ENCODE measurements around the gene RAB3GAP2.
"Not testable (repeated sequence)": the region's sequence is repeated elsewhere in the genome, so short reads cannot be mapped to it uniquely, and the experiment has no call there.

The RAB3GAP2 gene

GRCh38 chr1:220250681-220251080, 21.6 kb downstream of the RAB3GAP2 start:
- no peak overlapping the region for H3K4me3 ChIP-seq (ENCODE audit: low read depth, low read length)
- no peak for TF ChIP-seq CTCF (IDR thresholded peaks at IDR 0.05; ENCODE audit: low read depth, low read length)

GRCh38 chr1:220249522-220249921, 22.7 kb downstream of the RAB3GAP2 start:
- H3K4me3 ChIP-seq (ENCODE audit: low read depth, low read length), result no peak overlapping the region
- TF ChIP-seq CTCF (IDR thresholded peaks at IDR 0.05; ENCODE audit: low read depth, low read length), result no peak

GRCh38 chr1:220248715-220249265, 23.5 kb downstream of the RAB3GAP2 start:
- H3K4me3 ChIP-seq (ENCODE audit: low read depth, low read length), result not testable (repeated sequence)

GRCh38 chr1:220245900-220246299, 26.4 kb downstream of the RAB3GAP2 start:
- not testable (repeated sequence) for H3K4me3 ChIP-seq (ENCODE audit: low read depth, low read length)

GRCh38 chr1:220243947-220244346, 28.3 kb downstream of the RAB3GAP2 start:
- TF ChIP-seq CTCF (IDR thresholded peaks at IDR 0.05; ENCODE audit: low read depth, low read length), result no peak
- H3K4me3 ChIP-seq (ENCODE audit: low read depth, low read length), result no peak overlapping the region

GRCh38 chr1:220241072-220241663, 31.1 kb downstream of the RAB3GAP2 start:
- TF ChIP-seq CTCF (IDR thresholded peaks at IDR 0.05; ENCODE audit: low read depth, low read length), result no peak
- H3K4me3 ChIP-seq (ENCODE audit: low read depth, low read length), result no peak overlapping the region

GRCh38 chr1:220239966-220240365, 32.3 kb downstream of the RAB3GAP2 start:
- TF ChIP-seq CTCF (IDR thresholded peaks at IDR 0.05; ENCODE audit: low read depth, low read length), result no peak
- H3K4me3 ChIP-seq (ENCODE audit: low read depth, low read length), result no peak overlapping the region

GRCh38 chr1:220239213-220239612, 33.0 kb downstream of the RAB3GAP2 start:
- TF ChIP-seq CTCF (IDR thresholded peaks at IDR 0.05; ENCODE audit: low read depth, low read length), result no peak
- no peak overlapping the region for H3K4me3 ChIP-seq (ENCODE audit: low read depth, low read length)

- H3K4me3 ChIP-seq (ENCODE audit: low read depth, low read length), result not testable (repeated sequence)
Measured at GRCh38 chr1:220236278-220236677, 36.0 kb downstream of the RAB3GAP2 start.

Data from WI38 (cell line).